CD4-positive, alpha-beta T cell treated with Interferon gamma for 1 hour (primary cell): ENCODE data around the gene COL20A1.

Experiments used
- DNase-seq: peaks from one replicate; pipeline ENCODE4 v3.0.0-alpha.2; 2020

Gene COL20A1

GRCh38 chr20:63309261-63310071 lies 16.5 kb downstream of the COL20A1 start:
- no peak for DNase-seq

- no peak for DNase-seq
Measured at GRCh38 chr20:63310265-63310991, 17.4 kb downstream of the COL20A1 start.

- no peak for DNase-seq
Measured at GRCh38 chr20:63311186-63311832, 18.3 kb downstream of the COL20A1 start.

GRCh38 chr20:63311833-63312243 lies 18.9 kb downstream of the COL20A1 start:
- DNase-seq = no peak

GRCh38 chr20:63312273-63312672 lies 19.3 kb downstream of the COL20A1 start:
- no peak for DNase-seq

- no peak for DNase-seq
Measured at GRCh38 chr20:63312690-63313348, 19.8 kb downstream of the COL20A1 start.

- no peak for DNase-seq
Measured at GRCh38 chr20:63313349-63314014, 20.5 kb downstream of the COL20A1 start.

GRCh38 chr20:63314015-63314471 lies 21.1 kb downstream of the COL20A1 start:
- no peak for DNase-seq

- no peak for DNase-seq
Measured at GRCh38 chr20:63314566-63315239, 21.7 kb downstream of the COL20A1 start.

GRCh38 chr20:63315240-63315689 lies 22.3 kb downstream of the COL20A1 start:
- no peak for DNase-seq

- DNase-seq = no peak
Measured at GRCh38 chr20:63315731-63316491, 22.9 kb downstream of the COL20A1 start.

GRCh38 chr20:63316502-63316921 lies 23.5 kb downstream of the COL20A1 start:
- no peak for DNase-seq

- DNase-seq = no peak
Measured at GRCh38 chr20:63317061-63317460, 24.1 kb downstream of the COL20A1 start.

- DNase-seq = no peak
Measured at GRCh38 chr20:63317601-63318291, 24.8 kb downstream of the COL20A1 start.

- DNase-seq = no peak
Measured at GRCh38 chr20:63318391-63319163, 25.6 kb downstream of the COL20A1 start.

GRCh38 chr20:63319164-63320040 lies 26.4 kb downstream of the COL20A1 start:
- DNase-seq = no peak

- DNase-seq = no peak
Measured at GRCh38 chr20:63320041-63320511, 27.1 kb downstream of the COL20A1 start.

- no peak for DNase-seq
Measured at GRCh38 chr20:63320616-63321147, 27.7 kb downstream of the COL20A1 start.
